Spleen (tissue), 7 donors: ENCODE data around the gene IPO7.

Experiments
- CTCF ChIP-seq, 11 experiments: fragments of 200-600 bp in 7 of 11; fragments of 450-650 bp in 4 of 11; sonication (generic) in 4 of 11; IDR thresholded peaks in 8 of 11; conservative IDR thresholded peaks in 3 of 11; 1 replicate in 7 of 11; 2 replicates in 4 of 11; pipeline versions ENCODE4 v1.4.0 to v1.8.0; 2016 to 2021; ENCODE audit warnings: antibody characterized with exemption in 11 of 11, inconsistent platforms in 4 of 11, mild to moderate bottlenecking in 1 of 11
- POLR2AphosphoS5 ChIP-seq, 3 donors: sonication (generic); formaldehyde crosslinking; IDR thresholded peaks; one replicate each; pipeline ENCODE4 v1.5.1; 2017; ENCODE audit warnings: antibody characterized with exemption in 3 of 3
- donor health status: DM: no; HTN: no; CAD: no; lungs with moderate emphysema.
- donor health status: DM: no; HTN: no; CAD: no.
- donor health status: DM: no; HTN: no; CAD: no.

GRCh38 chr11:9489080-9489765, 104.8 kb downstream of the IPO7 start:
- no peak for TF ChIP-seq POLR2AphosphoS5 (IDR thresholded peaks at IDR 0.05)
- TF ChIP-seq CTCF (IDR thresholded peaks at IDR 0.05 in 8 of 11, conservative IDR thresholded peaks at IDR 0.05 in 3 of 11) = no peak
